ENCODE results near the gene FOXP1.
"Not testable (repeated sequence)": the region's sequence is repeated elsewhere in the genome, so short reads cannot be mapped to it uniquely, and the experiment has no call there.

The FOXP1 gene

DNA sequence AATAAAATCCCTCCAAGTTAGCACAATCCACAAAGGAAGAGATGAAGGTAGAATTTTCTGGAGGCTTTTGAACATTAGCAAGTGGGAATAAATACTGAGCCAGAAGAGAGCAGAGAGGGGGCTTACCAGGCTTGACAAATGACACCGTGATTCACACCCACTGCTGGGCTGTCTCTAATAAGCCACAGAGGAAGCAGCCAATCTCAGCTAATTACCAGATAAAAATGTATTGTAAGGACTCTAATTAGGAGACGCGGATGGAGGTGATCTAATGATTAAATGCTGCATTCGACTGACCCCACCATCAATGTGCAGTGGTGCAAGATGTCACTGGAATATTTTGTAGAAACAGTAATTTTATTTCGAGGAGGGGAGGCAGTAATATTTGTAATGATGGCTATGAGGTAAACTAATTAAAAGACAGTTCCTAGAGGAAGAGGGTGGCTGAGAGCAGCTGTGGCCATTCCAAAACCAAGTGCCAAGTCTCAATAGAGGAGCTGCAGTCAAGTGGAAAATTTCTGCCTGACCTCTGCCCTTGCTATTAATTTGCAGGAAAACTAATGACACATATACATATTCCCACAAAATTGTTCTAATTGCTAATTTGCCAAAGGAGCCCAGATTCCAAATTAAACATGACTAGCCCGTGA, 602.2 kb downstream of the FOXP1 start:
- no peak for DNase-seq

DNA sequence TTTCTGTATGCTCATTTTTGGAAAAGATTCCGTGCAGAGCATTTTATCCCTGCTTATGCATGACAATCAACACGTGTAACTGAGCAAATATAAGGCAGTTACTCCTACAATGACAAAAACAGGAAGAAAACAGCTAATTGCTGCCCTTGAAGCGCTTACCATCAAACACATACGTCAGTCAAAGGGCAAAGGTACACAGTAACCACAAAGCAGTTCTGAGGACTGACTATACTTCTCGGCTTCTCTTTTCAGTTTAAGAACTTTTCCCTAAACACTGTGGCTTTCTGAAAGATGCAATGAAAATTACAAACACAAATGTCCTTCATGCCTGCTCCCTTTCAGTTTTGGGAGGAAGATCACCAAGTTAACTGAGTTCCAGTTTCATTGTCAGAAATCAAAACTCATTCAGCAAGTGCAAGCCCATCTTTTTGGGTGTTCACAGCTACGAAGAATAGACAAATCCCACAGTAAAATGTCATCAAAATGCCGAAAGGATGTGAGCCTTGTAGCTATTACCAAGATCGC, 602.8 kb downstream of the FOXP1 start:
- DNase-seq: no peak

- no peak for DNase-seq
These were observed 603.4 kb downstream of the FOXP1 start for GRCh38 chr3:70979983-70980645.

DNA sequence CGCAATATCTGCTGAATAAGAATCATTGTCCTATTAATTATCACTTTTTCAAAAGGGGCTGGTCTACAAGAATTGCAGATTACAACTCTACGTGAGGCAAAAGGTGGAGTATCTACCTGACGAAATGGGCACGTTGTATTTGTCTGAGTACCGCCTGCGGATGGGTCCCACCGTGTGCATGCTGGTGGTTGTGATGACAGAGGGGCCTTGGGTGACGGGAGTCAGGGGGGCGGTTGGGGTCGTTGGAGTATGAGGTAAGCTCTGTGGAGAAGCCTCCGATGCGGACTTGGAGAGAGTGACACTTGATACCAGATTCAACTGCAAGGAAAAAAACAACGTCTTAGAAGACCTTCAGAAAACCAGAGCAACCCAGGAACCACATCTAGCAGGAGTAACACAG, 605.8 kb downstream of the FOXP1 start:
- DNase-seq: no peak

- DNase-seq: not testable (repeated sequence)
These were observed 607.5 kb downstream of the FOXP1 start for GRCh38 chr3:70975981-70976380.

- peak; percentile 67 for DNase-seq
These were observed 608.8 kb downstream of the FOXP1 start for GRCh38 chr3:70974747-70975146.

DNA sequence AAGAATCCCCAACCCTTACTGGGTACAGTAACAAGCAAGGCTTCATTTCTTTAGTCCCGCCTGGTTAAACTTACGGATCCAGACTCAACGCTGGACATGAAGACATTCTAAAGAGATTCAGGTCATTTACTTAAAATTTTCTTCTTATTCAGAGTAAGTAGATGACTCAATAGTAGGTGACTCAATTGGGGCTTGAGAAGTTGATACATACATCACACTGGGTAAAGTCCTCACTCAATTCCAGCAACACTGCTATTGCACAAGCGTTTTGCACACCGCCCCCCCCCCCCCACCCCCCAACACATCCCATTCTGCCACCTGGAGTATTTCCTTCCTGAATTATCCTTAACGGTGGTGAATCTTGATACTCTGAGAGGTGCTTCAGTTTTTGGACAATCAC, 610.0 kb downstream of the FOXP1 start:
- DNase-seq: peak; percentile 51

- DNase-seq: no peak
These were observed 610.7 kb downstream of the FOXP1 start for GRCh38 chr3:70972855-70973254.

GRCh38 chr3:70970952-70971351, 612.6 kb downstream of the FOXP1 start:
- DNase-seq: no peak

- DNase-seq: no peak
These were observed 613.4 kb downstream of the FOXP1 start for GRCh38 chr3:70970171-70970570.

DNA sequence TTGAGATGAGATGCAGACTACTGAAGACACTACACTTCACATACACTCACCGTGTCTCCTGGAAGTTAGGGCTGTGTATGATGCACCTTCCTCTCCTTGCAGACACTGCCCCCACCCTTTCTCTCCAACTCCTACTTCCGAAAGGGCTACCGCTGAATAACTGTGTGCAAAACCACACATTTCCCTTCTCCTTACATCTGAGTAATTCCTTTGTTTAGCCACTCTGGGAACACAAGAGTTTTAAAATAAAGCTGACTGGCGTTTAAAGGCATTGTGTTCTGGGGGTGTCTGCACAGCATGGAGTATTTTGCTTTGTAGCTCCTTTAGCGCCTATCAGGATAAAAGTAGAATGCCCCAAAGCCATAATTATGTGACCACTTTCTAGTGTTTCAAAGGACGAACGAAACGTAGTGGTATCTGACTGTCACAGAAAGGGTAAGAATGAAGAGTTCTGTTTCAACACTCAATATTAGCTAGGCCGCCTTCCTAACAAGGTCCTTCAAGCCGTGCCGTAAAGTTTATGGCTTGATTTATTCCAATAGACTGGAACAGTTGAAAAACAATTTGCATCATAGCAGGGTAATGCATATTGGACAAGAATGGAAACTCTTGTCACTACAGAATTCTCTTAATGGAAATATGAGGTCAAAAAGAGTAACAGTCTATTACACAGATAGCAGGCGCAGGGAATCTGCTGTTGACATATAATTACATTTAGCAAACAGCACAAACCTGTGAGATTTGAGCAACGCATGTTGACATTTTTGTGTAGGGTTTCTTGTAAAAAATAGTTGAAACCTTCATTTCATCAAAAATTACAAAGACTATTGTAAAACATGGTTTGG, 619.9 kb downstream of the FOXP1 start:
- DNase-seq: no peak

DNA sequence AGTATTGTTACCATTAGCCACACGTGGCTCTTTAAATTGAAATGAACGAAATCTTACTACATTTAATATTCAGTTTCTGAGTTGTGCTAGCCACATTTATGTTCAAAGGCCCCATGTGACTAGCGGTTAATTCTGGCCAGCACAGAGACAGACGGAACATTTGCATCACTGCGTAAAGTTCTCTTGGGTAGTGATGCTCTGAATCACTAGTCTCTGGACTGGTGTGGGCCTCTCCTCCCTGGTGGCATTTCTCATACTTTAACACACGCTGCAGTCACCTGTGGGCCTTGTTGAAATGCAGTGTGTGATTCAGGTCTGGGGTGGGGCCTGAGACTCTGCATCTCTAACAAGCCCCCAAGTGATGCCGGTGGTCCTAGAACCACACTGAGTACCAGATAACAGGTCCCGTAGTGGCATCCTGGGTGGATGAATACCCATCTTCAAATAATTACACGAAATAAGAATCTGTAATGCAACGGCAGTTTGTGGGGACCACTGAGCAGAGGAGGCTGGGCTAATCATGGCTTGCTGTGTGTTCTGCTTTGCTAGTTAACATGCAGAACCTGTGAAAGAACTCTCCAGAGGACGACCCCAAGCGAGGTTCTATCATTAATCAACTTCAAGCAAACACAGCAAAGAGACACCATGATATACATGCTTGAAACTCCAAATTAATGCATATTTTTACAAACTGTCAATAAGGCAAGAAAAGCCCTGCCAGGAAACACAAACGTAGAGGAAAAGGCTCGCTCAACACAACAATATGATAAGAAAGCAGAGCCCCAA, 623.8 kb downstream of the FOXP1 start:
- DNase-seq: no peak

DNA sequence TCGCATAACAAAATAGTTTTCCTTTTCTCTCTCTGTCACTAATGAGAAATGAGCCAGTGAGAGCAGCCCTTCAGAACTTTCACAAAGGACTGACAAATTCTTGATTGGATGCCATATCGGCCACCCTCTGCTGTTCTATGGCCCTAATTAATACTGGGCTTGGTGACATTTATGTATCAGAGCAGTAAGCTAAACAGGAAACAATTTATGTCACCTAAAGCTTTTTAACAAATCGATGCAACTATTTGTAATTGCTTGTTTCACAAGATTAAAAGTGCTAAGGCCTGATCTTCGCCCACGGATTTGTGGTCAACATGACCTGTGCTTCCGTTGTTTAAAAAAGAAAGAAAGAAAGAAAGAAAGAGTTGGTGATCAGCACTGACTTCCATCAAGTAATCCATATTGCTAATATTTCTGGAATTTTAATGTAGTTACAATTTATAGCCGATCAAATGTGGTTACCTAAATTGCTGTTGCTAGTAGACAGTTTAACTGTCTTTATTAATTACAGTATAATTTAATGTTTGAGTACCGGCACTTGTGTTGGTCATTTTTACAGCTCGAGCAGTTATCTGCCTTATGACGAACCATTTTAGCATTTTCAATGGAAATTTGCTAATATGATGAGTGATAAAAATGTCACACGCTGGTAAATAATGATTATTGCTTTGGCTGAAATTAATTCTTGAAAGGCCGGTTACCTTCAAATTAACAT, 631.3 kb downstream of the FOXP1 start:
- no peak for DNase-seq

DNA sequence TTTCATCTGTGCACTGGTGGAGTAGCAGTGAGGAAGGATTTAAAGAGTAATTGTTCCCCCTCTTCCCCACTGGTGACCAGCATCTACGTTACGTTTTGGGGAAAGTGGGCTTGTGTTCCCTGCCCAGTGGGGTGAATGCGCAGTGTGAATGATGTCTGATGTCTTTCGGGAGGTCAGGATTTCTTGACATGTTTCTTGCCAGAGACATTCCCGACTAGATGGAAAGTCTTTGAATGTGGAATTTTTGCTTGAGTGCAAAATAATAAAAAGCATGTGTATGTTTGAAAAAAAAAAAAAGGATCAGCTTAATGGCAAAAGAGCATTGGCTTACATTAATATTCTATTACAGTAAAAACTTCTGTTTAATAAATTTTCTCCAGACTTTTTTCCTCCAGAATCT, 632.2 kb downstream of the FOXP1 start:
- no peak for DNase-seq

DNA sequence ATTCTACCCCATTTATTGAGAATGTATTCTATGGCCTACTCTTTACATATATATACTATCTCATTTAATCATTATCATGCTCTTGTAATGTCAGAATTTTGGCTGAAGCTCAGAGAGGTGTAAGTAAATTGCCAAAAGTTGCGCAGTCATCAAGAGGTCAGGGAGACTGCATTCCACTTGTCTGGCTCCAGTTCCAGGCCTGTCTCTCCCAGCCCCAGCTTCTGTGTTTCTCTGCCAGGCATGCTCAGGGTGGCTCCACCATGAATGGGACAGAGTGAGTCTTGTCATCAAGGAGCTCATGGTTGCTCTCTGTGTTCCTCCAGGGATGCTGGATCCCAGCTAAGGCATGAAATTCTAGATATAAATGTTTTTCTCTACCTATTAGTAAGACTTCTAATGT, 635.9 kb downstream of the FOXP1 start:
- DNase-seq: no peak

- no peak for DNase-seq
These were observed 639.6 kb downstream of the FOXP1 start for GRCh38 chr3:70943886-70944285.

GRCh38 chr3:70933105-70933810, 650.3 kb downstream of the FOXP1 start:
- no peak for DNase-seq

- DNase-seq: no peak
These were observed 653.5 kb downstream of the FOXP1 start for GRCh38 chr3:70930066-70930465.

- DNase-seq: no peak
These were observed 656.3 kb downstream of the FOXP1 start for GRCh38 chr3:70927239-70927638.

DNA sequence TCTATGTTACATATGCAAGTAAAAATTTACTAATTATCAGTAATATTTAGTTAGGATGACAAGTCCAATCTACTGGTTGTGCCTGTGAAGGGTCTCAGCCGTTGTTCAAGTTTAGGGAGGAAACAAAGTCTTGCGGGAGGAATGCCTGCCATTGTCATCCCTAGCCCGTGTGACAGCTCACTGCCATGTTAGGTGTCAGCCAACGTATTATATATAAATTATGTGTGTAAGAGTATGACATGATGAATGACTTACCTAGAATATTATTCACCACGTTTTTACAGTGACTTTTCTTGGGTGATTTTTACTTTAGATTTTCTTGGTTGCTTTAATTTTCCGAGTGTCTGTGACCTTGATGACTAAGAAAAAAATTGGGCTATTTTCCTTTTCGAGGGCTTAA, 656.7 kb downstream of the FOXP1 start:
- no peak for DNase-seq

DNA sequence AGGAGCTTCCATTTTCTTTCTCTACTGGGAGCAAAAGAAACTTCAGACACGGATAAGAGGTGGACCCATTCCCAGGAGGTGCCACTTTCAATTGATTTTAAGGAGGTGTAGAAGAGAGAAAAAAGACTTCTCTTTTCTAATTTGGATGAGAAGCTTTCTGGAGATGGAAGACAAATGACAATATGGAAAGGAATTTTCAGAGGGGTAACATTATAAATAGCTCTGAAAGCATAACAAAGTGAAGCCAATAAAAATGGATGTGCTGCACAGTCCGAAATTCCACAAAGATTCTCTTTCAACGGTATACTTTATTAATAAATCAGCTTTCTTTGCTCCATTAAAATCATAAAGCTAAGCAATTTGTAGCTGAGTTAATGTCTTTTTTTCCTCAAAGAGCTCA, 663.9 kb downstream of the FOXP1 start:
- no peak for DNase-seq

DNA sequence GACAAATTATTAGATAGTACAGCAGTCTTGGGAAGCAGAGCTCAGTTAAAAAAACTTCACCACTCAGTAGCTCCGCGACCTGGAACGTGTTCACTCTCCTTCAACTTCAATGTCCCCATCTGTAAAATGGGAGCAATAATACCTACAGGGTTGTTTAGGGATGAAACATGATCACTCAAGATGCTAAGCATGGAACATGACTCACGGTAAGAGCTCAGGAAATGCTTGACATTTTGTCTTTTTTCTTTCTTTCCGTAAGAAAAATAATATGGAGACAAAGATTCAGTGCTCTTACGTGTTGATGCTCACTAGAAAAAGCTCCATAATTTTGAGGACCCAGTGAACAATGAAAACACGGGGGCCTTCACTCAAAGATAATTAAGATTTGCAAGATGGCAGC, 664.4 kb downstream of the FOXP1 start:
- no peak for DNase-seq

Data from inflammatory macrophage treated with lipopolysaccharide for 4 hours (primary cell).